Common myeloid progenitor, CD34-positive (primary cell): ENCODE results near the gene XPR1.

Experiments used
- CTCF ChIA-PET: fragments of 350-600 bp; sonication (Branson Sonifier 250); formaldehyde crosslinking; loops from one replicate; lab custom pipeline; 2021; ENCODE audit warnings: antibody characterized with exemption; lab: Charles Lee
- POLR2A ChIA-PET: fragments of 350-600 bp; sonication (Branson Sonifier 250); formaldehyde crosslinking; loops from one replicate; lab custom pipeline; 2021; ENCODE audit warnings: antibody characterized with exemption; lab: Charles Lee
- DNase-seq, 3 donors: peaks; one replicate each; pipeline versions ENCODE4 v3.0.0 to v3.0.0-alpha.2; 2013
- H3K27ac ChIP-seq, 2 experiments: 1 replicate in 1 of 2; 2 replicates in 1 of 2; pipeline ENCODE4 v1.7.0; 2013; ENCODE audit warnings: inconsistent platforms in 2 of 2, low read length in 2 of 2, mild to moderate bottlenecking in 2 of 2, low read depth in 1 of 2, moderate library complexity in 1 of 2; ENCODE audit not compliant: severe bottlenecking in 2 of 2, insufficient read depth in 1 of 2, poor library complexity in 1 of 2
- H3K27me3 ChIP-seq, 5 experiments: replicated peaks in 2 of 5; 1 replicate in 3 of 5; 2 replicates in 2 of 5; pipeline versions ENCODE4 v1.6.1 to v1.7.0; 2013; ENCODE audit warnings: low read length in 4 of 5, mild to moderate bottlenecking in 2 of 5, moderate library complexity in 2 of 5, inconsistent platforms in 1 of 5; ENCODE audit not compliant: insufficient read depth in 5 of 5, control insufficient read depth in 4 of 5
- H3K36me3 ChIP-seq, 4 experiments: 1 replicate in 2 of 4; 2 replicates in 2 of 4; pipeline versions ENCODE4 v1.6.1 to v1.7.0; 2013; ENCODE audit warnings: low read length in 3 of 4, control low read depth in 1 of 4, mild to moderate bottlenecking in 1 of 4; ENCODE audit not compliant: control insufficient read depth in 4 of 4, insufficient read depth in 4 of 4
- H3K4me1 ChIP-seq, 4 experiments: 1 replicate in 3 of 4; 2 replicates in 1 of 4; pipeline versions ENCODE4 v1.6.1 to v1.7.1; 2013; ENCODE audit warnings: low read length in 3 of 4, mild to moderate bottlenecking in 3 of 4, control low read depth in 1 of 4, inconsistent platforms in 1 of 4, moderate library complexity in 1 of 4; ENCODE audit not compliant: control insufficient read depth in 4 of 4, insufficient read depth in 4 of 4; ENCODE audit errors: control extremely low read depth in 1 of 4
- H3K4me3 ChIP-seq, 7 experiments: 1 replicate in 4 of 7; 2 replicates in 3 of 7; pipeline versions ENCODE4 v1.5.1 to v1.7.0; 2013; ENCODE audit warnings: mild to moderate bottlenecking in 7 of 7, low read length in 6 of 7, moderate library complexity in 6 of 7, inconsistent platforms in 2 of 7, low read depth in 2 of 7, control low read depth in 1 of 7; ENCODE audit not compliant: insufficient read depth in 4 of 7, control insufficient read depth in 1 of 7; ENCODE audit errors: extremely low read depth in 1 of 7
- H3K9me3 ChIP-seq, 5 experiments: 1 replicate in 4 of 5; 2 replicates in 1 of 5; pipeline versions ENCODE4 v1.6.1 to v1.7.1; 2013; ENCODE audit warnings: low read length in 4 of 5, mild to moderate bottlenecking in 2 of 5, inconsistent platforms in 1 of 5, low read depth in 1 of 5, moderate library complexity in 1 of 5; ENCODE audit not compliant: control insufficient read depth in 4 of 5, insufficient read depth in 2 of 5; ENCODE audit errors: control extremely low read depth in 1 of 5
- WGBS: methylation state at CpG from one replicate; pipeline ENCODE4 v1.1.5; 2013; ENCODE audit not compliant: insufficient coverage; 5-methylcytosine and 5-hydroxymethylcytosine counted together

The XPR1 gene

GRCh38 chr1:180898441-180899219, 266.8 kb downstream of the XPR1 start:
- H3K4me3 ChIP-seq, result no peak overlapping the region
- POLR2A ChIA-PET, result no interaction called here
- CTCF ChIA-PET, result interaction anchor here (0.7 to 1.8 kb wide), 6 partner anchors 13 to 217 kb away, joined by 3 to 4 read pairs (median 3); no protein-coding TSS in a partner anchor
- H3K9me3 ChIP-seq, result no peaks in the 10 kb centered on the region
- H3K4me1 ChIP-seq, result peaks cover 0 to 7% (median under 1%) of the 10 kb centered on the region in 4 experiments
- 100% methylated on average over 1 of the region's 5 CpGs for WGBS
- H3K27ac ChIP-seq, result no peak overlapping the region
- peaks cover 0 to 3% (median 0%) of the 10 kb centered on the region in 4 experiments for H3K36me3 ChIP-seq
- H3K27me3 ChIP-seq, result no peaks in the 10 kb centered on the region
- no peak for DNase-seq

DNA sequence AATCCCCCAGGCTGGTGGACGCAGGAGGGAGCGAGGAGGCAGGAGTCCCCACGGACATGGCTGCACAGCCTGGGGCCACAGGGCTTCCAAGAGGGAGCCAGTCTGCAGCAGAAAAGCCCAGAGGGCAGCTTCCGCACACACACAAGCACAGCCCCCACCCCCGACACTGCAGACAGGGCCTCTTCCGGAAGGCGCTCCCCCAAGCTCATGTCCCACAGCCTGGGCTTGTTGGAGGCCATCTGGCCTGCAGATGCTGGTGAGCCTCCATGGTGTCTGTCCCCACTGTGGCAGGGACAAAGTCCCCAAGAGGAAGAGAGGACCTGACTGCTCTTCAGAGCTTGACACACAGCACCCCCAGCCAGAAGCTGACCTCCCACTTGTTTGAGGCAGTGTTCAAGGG, 267.4 kb downstream of the XPR1 start:
- no peaks in the 10 kb centered on the region for H3K27me3 ChIP-seq
- H3K36me3 ChIP-seq, result peaks cover 0 to 3% (median 0%) of the 10 kb centered on the region in 4 experiments
- ChIA-PET CTCF (interaction anchor here (0.7 to 1.8 kb wide), 5 partner anchors 12 to 19 kb away, joined by 3 to 4 read pairs (median 3); no protein-coding TSS in a partner anchor), POLR2A (no interaction called here)
- WGBS, result 100% methylated on average over 4 of the region's 7 CpGs
- no peak overlapping the region for H3K27ac ChIP-seq
- H3K9me3 ChIP-seq, result no peaks in the 10 kb centered on the region
- H3K4me3 ChIP-seq, result no peak overlapping the region
- DNase-seq, result no peak
- H3K4me1 ChIP-seq, result peaks cover 0 to 2% (median 0%) of the 10 kb centered on the region in 4 experiments

- CTCF ChIA-PET, result interaction anchor here (1.9 kb wide), 1 partner anchor 10 kb away, joined by 5 read pairs; no protein-coding TSS in a partner anchor
- Histone ChIP-seq H3K4me1 (peaks cover 0 to 2% (median 0%) of the 10 kb centered on the region in 4 experiments), H3K36me3 (no peaks in the 10 kb centered on the region), H3K27me3 (no peaks in the 10 kb centered on the region), H3K9me3 (no peaks in the 10 kb centered on the region), H3K4me3 (no peak overlapping the region), H3K27ac (no peak overlapping the region)
- WGBS, result 88% methylated on average over 11 of the region's 13 CpGs
- DNase-seq, result no peak
- POLR2A ChIA-PET, result no interaction called here
These were observed 269.5 kb downstream of the XPR1 start for GRCh38 chr1:180901076-180901990.

GRCh38 chr1:180902541-180902940, 270.7 kb downstream of the XPR1 start:
- ChIA-PET CTCF (no interaction called here), POLR2A (no interaction called here)
- no peak for DNase-seq
- H3K4me3 ChIP-seq, result no peak overlapping the region
- H3K36me3 ChIP-seq, result no peaks in the 10 kb centered on the region
- whole genome bisulfite sequencing, result 100% methylated on average over 1 of the region's 3 CpGs
- H3K27ac ChIP-seq, result no peak overlapping the region
- H3K9me3 ChIP-seq, result no peaks in the 10 kb centered on the region
- H3K4me1 ChIP-seq, result peaks cover 0 to 2% (median 0%) of the 10 kb centered on the region in 4 experiments
- H3K27me3 ChIP-seq, result no peaks in the 10 kb centered on the region

DNA sequence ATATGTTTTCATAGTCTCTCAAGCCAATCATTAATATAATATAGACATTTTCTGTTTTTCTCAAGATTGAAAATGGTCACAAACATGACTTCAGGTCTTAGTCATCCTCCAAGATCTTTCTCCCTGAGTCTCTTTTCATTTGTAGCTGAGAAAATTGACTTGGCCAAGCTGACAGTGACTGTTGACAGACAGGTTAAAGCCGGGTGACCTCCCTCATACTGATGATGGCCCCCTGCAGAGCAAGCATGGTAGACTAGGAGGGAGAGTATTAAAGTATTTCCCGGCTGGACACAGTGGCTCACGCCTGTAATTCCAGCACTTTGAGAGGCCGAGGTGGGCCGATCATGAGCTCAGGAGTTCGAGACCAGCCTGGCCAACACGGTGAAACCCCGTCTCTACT, 274.1 kb downstream of the XPR1 start:
- Histone ChIP-seq H3K9me3 (no peaks in the 10 kb centered on the region), H3K4me3 (no peak overlapping the region), H3K27ac (no peak overlapping the region), H3K4me1 (no peaks in the 10 kb centered on the region), H3K27me3 (peaks cover 0 to 5% (median 0%) of the 10 kb centered on the region in 5 experiments), H3K36me3 (no peaks in the 10 kb centered on the region)
- ChIA-PET POLR2A (no interaction called here), CTCF (interaction anchor here (1.1 to 1.6 kb wide), 2 partner anchors 15 to 19 kb away, joined by 3 to 8 read pairs; no protein-coding TSS in a partner anchor)
- no peak for DNase-seq
- 98% methylated on average over 6 of the region's 8 CpGs for WGBS

DNA sequence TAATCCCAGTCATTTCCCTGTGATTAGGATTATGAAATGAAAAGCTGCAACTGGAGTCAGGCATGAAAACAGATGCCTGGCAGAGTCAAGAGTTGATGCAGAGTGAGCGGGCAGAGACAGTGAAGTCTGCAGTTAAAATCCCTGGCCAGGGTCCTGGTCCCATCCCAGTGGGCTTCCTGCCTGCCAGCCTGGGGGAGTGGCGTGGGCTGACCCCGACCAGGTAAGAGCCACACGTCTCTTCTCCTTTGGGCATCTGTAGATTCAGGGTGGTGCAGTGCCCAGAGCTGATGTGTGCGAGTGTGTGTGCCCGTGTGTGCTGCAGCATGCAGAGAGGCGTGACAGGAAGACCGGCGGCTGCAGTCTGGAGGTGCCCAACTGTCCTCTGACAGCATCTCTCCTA, 274.7 kb downstream of the XPR1 start:
- no peak for DNase-seq
- ChIA-PET POLR2A (no interaction called here), CTCF (interaction anchor here (1.1 kb wide), 1 partner anchor 19 kb away, joined by 3 read pairs; no protein-coding TSS in a partner anchor)
- H3K27ac ChIP-seq, result no peak overlapping the region
- WGBS, result 97% methylated on average over 9 of the region's 9 CpGs
- no peaks in the 10 kb centered on the region for H3K36me3 ChIP-seq
- peaks cover 0 to 10% (median 3%) of the 10 kb centered on the region in 5 experiments for H3K27me3 ChIP-seq
- H3K4me1 ChIP-seq, result peaks cover 0 to under 1% (median under 1%) of the 10 kb centered on the region in 4 experiments
- H3K9me3 ChIP-seq, result no peaks in the 10 kb centered on the region
- no peak overlapping the region for H3K4me3 ChIP-seq
